DMS153 (cell line): Measurements from ENCODE around the gene BTBD2.

Source experiments
- DNase-seq: peaks from one replicate; lab custom pipeline; 2025; lab: John Stamatoyannopoulos, UW

BTBD2 gene

GRCh38 chr19:1941146-1942077 is 74.1 kb downstream of the BTBD2 start, which contains the start of gene CSNK1G2:
Gene CSNK1G2 (plus strand): TSS chr19:1941172. CDS start chr19:1969773, 28,601 bp downstream.
- DNase-seq = no peak

- DNase-seq = no peak
Observed at GRCh38 chr19:1938071-1938470, 77.4 kb downstream of the BTBD2 start.

GRCh38 chr19:1936916-1937610 is 78.5 kb downstream of the BTBD2 start:
- DNase-seq = no peak

GRCh38 chr19:1936430-1936829 is 79.1 kb downstream of the BTBD2 start:
- DNase-seq = no peak

- DNase-seq = no peak
Observed at GRCh38 chr19:1935484-1936208, 79.9 kb downstream of the BTBD2 start.
